K562 (cell line): ENCODE data around the gene SPEG. TPM values are rescaled to one million over a fixed set of nuclear protein-coding genes. Genes with fewer than 3 reads are reported as not detected.

ENCODE experiments used
- AFF1 ChIP-seq, 2 experiments: fragments of 450-650 bp; IDR thresholded peaks; 2 replicates each; pipeline ENCODE4 v1.6.1; 2018; ENCODE audit warnings: mild to moderate bottlenecking in 2 of 2, low read depth in 1 of 2; ENCODE audit not compliant: partially characterized antibody in 2 of 2
- ATF1 ChIP-seq, 2 experiments: fragments of 450-650 bp in 1 of 2; IDR thresholded peaks; 2 replicates each; pipeline ENCODE4 v1.6.1; 2016; ENCODE audit warnings: missing compliant biosample characterization in 1 of 2, missing genetic modification characterization in 1 of 2
- EP300 ChIP-seq: IDR thresholded peaks from 2 replicates; pipeline ENCODE4 v1.6.1; 2012; ENCODE audit warnings: low read length, improper control_type of control experiment
- EP400 ChIP-seq: fragments of 450-650 bp; IDR thresholded peaks from 2 replicates; pipeline ENCODE4 v1.6.1; 2017; ENCODE audit warnings: antibody characterized with exemption, mild to moderate bottlenecking, moderate library complexity
- HIVEP1 ChIP-seq: fragments of 250-450 bp; sonication (Bioruptor Pico); IDR thresholded peaks from 2 replicates; pipeline ENCODE4 v1.4.0; 2020; ENCODE audit warnings: mild to moderate bottlenecking
- HLTF ChIP-seq: fragments of 450-650 bp; IDR thresholded peaks from 2 replicates; pipeline ENCODE4 v1.6.1; 2016
- MNT ChIP-seq, 2 experiments: fragments of 450-650 bp; conservative IDR thresholded peaks; 2 replicates each; pipeline ENCODE4 v1.6.1; 2017; ENCODE audit warnings: mild to moderate bottlenecking in 2 of 2, moderate library complexity in 2 of 2
- NFIC ChIP-seq: fragments of 450-650 bp; IDR thresholded peaks from 2 replicates; pipeline ENCODE4 v1.6.1; 2017; ENCODE audit warnings: mild to moderate bottlenecking, inconsistent platforms
- NR1H2 ChIP-seq: sonication (generic); formaldehyde crosslinking; IDR thresholded peaks from 2 replicates; pipeline ENCODE4 v1.4.0; 2020; ENCODE audit warnings: mild to moderate bottlenecking, missing genetic modification reagents
- RB1 ChIP-seq: fragments of 450-650 bp; IDR thresholded peaks from 2 replicates; pipeline ENCODE4 v1.6.1; 2017; ENCODE audit warnings: low read depth, mild to moderate bottlenecking
- ZBTB1 ChIP-seq: sonication (generic); formaldehyde crosslinking; IDR thresholded peaks from 2 replicates; pipeline ENCODE4 v1.8.1; 2023; ENCODE audit warnings: missing genetic modification reagents, low read depth, mild to moderate bottlenecking, borderline replicate concordance
- ZEB2 ChIP-seq: fragments of 450-650 bp; IDR thresholded peaks from 2 replicates; pipeline ENCODE4 v1.6.1; 2016
- ZFP36 ChIP-seq: fragments of 150-350 bp; IDR thresholded peaks from 2 replicates; pipeline ENCODE4 v1.6.1; 2018; ENCODE audit warnings: low read length, low read depth; ENCODE audit not compliant: partially characterized antibody
- ZNF12 ChIP-seq: sonication (generic); formaldehyde crosslinking; IDR thresholded peaks from 2 replicates; pipeline ENCODE4 v1.4.0; 2020; ENCODE audit warnings: mild to moderate bottlenecking, missing genetic modification reagents
- polyA plus RNA-seq, 8 experiments: library from polyadenylated mRNA; depleted of rRNA in 4 of 8; stranded (reverse) in 5 of 8; unstranded in 3 of 8; fragments of >200 nt; fragmentation: Nextera tagmentation in 2 of 8; fragmentation: Illumina TruSeq in 1 of 8; extraction: Ambion mirVana in 2 of 8; extraction: Trizol in 1 of 8; gene quantifications; 2 replicates each; pipeline versions ENCODE4 v1.2.1 to v1.2.3, GENCODE V29; 2011 to 2014; ENCODE audit warnings: inconsistent platforms in 1 of 8, missing spikeins in 1 of 8
- total RNA-seq, 7 experiments: library from RNA; depleted of rRNA in 6 of 7; stranded (reverse); fragments of >200 nt in 6 of 7; fragmentation: Illumina TruSeq in 2 of 7; extraction: Trizol in 2 of 7; gene quantifications; 2 replicates each; pipeline versions ENCODE4 v1.2.1 to v1.2.3, GENCODE V29; 2011 to 2021; ENCODE audit warnings: low replicate concordance in 1 of 7
- TF ChIP-seq, protein P1 (sequence below): sonication (generic); formaldehyde crosslinking; IDR thresholded peaks from 2 replicates; pipeline ENCODE4 v1.8.0; 2023; ENCODE audit warnings: mild to moderate bottlenecking, missing genetic modification reagents
- TF ChIP-seq, protein P2 (sequence below), 2 experiments: fragments of 450-650 bp in 1 of 2; sonication (generic) in 1 of 2; formaldehyde crosslinking; conservative IDR thresholded peaks; 2 replicates each; pipeline versions ENCODE4 v1.4.0 to v1.8.1; 2020 to 2022; ENCODE audit warnings: mild to moderate bottlenecking in 1 of 2, missing genetic modification reagents in 1 of 2
- TF ChIP-seq, protein P3 (sequence below): fragments of 250-450 bp; sonication (Bioruptor Pico); IDR thresholded peaks from 2 replicates; pipeline ENCODE4 v1.4.0; 2020; ENCODE audit warnings: mild to moderate bottlenecking, moderate library complexity, borderline replicate concordance

Gene SPEG
- total and polyA plus RNA-seq, 9 of the 15 experiments (the other 6 are each of a cell fraction or from before 2014, with no cell fraction given): 0.49 to 8.7 (median 3.0) TPM

DNA sequence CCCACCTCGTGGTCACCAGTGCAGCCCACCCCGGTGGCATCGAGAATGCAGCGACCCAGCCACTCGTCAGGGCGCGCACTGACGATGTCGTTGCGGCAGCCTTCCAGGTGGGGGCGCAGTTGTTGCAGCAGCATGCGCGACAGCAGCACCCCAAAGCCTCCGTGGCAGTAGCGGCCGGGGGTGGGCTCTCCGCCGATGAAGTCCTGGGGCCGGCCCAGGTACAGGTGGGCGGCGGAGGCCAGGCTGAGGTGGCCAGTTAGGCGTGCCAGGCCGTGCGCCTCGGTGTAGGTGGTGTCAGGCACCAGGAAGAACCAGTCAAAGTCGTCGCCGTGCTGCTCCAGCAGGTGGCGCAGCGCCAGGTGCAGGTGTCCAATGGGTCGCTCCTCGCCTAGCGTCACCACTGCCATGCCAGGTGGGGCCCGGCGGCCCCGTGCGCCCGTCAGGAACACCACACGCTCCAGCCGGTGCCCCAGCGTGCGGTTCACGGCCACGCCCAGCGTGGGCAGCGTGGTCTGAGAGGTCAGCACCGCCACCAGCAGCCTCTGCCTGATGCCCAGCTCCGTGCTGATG, 107.1 kb downstream of the SPEG start (continued):
- TF ChIP-seq ATF1 (CRISPR knock-in tag; IDR thresholded peaks at IDR 0.05) (no peak; the same call in 1 of the 2 replicates), ATF1 (tag; IDR thresholded peaks at IDR 0.05) (peak; percentile 84), RB1 (peak; percentile 64), MNT (conservative IDR thresholded peaks at IDR 0.05) (peak; percentile 72 to 83), EP300 (no peak), HIVEP1 (no peak), ZNF12 (CRISPR knock-in tag) (no peak), EP400 (peak; percentile 78), AFF1 (IDR thresholded peaks at IDR 0.05; ENCODE audit: low read depth in 1 of 2, partially characterized antibody in 2 of 2) (no peak), ZFP36 (no peak), ZEB2 (peak; percentile 73; the same call in 1 of the 2 replicates), HLTF (0 out of 2 replicates have a peak, but pooled peaks have one; percentile 73), NFIC (peak; percentile 48; the same call in 1 of the 2 replicates), NR1H2 (CRISPR knock-in tag) (no peak), ZBTB1 (CRISPR knock-in tag) (no peak)
- TF ChIP-seq, protein P1, sequence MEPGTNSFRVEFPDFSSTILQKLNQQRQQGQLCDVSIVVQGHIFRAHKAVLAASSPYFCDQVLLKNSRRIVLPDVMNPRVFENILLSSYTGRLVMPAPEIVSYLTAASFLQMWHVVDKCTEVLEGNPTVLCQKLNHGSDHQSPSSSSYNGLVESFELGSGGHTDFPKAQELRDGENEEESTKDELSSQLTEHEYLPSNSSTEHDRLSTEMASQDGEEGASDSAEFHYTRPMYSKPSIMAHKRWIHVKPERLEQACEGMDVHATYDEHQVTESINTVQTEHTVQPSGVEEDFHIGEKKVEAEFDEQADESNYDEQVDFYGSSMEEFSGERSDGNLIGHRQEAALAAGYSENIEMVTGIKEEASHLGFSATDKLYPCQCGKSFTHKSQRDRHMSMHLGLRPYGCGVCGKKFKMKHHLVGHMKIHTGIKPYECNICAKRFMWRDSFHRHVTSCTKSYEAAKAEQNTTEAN (CRISPR knock-in tag): 0 out of 2 replicates have a peak, but pooled peaks have one; percentile 45
- TF ChIP-seq, protein P2, sequence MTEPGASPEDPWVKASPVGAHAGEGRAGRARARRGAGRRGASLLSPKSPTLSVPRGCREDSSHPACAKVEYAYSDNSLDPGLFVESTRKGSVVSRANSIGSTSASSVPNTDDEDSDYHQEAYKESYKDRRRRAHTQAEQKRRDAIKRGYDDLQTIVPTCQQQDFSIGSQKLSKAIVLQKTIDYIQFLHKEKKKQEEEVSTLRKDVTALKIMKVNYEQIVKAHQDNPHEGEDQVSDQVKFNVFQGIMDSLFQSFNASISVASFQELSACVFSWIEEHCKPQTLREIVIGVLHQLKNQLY (CRISPR knock-in tag; conservative IDR thresholded peaks at IDR 0.05): no peak
- TF ChIP-seq, protein P3, sequence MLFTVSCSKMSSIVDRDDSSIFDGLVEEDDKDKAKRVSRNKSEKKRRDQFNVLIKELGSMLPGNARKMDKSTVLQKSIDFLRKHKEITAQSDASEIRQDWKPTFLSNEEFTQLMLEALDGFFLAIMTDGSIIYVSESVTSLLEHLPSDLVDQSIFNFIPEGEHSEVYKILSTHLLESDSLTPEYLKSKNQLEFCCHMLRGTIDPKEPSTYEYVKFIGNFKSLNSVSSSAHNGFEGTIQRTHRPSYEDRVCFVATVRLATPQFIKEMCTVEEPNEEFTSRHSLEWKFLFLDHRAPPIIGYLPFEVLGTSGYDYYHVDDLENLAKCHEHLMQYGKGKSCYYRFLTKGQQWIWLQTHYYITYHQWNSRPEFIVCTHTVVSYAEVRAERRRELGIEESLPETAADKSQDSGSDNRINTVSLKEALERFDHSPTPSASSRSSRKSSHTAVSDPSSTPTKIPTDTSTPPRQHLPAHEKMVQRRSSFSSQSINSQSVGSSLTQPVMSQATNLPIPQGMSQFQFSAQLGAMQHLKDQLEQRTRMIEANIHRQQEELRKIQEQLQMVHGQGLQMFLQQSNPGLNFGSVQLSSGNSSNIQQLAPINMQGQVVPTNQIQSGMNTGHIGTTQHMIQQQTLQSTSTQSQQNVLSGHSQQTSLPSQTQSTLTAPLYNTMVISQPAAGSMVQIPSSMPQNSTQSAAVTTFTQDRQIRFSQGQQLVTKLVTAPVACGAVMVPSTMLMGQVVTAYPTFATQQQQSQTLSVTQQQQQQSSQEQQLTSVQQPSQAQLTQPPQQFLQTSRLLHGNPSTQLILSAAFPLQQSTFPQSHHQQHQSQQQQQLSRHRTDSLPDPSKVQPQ (CRISPR knock-in tag): no peak
